WERI-Rb-1 (cell line): ENCODE results near the gene DNAH1.

ENCODE experiments used
- DNase-seq: peaks from one replicate; pipeline ENCODE4 v3.0.0-alpha.2; 2020
- H3K27ac ChIP-seq: fragments of 250-450 bp; sonication (Bioruptor Pico); 2 replicates; pipeline ENCODE4 v1.5.1; 2020; ENCODE audit warnings: mild to moderate bottlenecking, moderate library complexity
- H3K27me3 ChIP-seq: fragments of 250-450 bp; sonication (Bioruptor Pico); 2 replicates; pipeline ENCODE4 v1.5.1; 2021; ENCODE audit warnings: mild to moderate bottlenecking, low read depth, moderate library complexity; ENCODE audit not compliant: insufficient read depth, severe bottlenecking
- H3K36me3 ChIP-seq: fragments of 250-450 bp; sonication (Bioruptor Pico); 2 replicates; pipeline ENCODE4 v1.5.1; 2020; ENCODE audit warnings: mild to moderate bottlenecking, moderate library complexity
- H3K4me3 ChIP-seq: 2 replicates; pipeline ENCODE4 v1.5.1; 2011; ENCODE audit warnings: low read depth, mild to moderate bottlenecking, control low read depth, low read length
- H3K9me3 ChIP-seq: fragments of 250-450 bp; sonication (Bioruptor Pico); 2 replicates; pipeline ENCODE4 v1.5.1; 2021; ENCODE audit warnings: mild to moderate bottlenecking, moderate library complexity; ENCODE audit not compliant: severe bottlenecking
- CTCF ChIP-seq: IDR thresholded peaks from 2 replicates; pipeline ENCODE4 v1.5.1; 2011; ENCODE audit warnings: low read depth, mild to moderate bottlenecking, control low read depth, inconsistent platforms, low read length

The DNAH1 gene

DNA sequence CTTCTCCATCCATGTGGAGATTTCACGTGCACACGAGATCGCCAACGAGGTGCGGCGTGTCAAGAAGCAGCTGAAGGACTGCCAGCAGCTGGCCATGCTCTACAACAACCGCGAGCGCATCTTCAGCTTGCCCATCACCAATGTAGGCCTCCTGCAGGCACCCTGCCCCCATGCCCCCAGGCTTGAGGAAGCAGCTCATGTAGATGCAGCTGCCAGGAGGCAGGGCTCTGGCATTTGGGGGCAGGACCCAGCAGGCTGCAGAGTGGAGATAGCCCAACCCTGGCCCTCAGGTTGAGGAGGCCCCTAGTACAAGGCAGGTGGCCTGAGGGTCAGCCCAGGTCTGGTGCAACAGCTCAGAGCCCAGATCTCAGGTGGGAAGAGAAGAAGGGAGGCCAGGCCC lies 36.4 kb downstream of the DNAH1 start:
- no peak overlapping the region for H3K27ac ChIP-seq
- no peaks in the 10 kb centered on the region for H3K27me3 ChIP-seq
- DNase-seq = no peak
- no peaks in the 10 kb centered on the region for H3K36me3 ChIP-seq
- no peak for TF ChIP-seq CTCF
- H3K9me3 ChIP-seq = no peaks in the 10 kb centered on the region
- H3K4me3 ChIP-seq = no peak overlapping the region

DNA sequence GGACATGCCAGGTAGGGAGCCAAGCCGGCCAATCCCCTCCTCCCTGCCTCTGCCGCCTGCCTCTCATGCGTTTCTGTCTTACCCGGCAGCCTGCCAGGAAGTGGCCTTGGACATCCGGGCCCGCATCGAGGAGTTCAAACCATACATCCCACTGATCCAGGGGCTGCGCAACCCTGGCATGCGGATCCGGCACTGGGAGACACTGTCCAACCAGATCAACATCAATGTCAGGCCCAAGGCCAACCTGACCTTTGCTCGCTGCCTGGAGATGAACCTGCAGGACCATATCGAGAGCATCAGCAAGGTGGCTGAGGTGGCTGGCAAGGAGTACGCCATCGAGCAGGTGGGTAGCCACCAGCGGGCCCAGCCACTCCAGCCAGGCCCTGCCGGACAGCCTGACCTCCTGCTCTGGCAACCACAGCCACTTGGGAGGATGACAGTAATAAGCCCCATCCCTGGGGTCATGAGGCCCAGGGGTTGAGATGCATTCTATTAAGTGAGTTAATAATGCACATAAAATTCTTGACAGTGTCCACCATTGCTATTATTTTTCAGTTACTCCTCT lies 37.3 kb downstream of the DNAH1 start:
- H3K9me3 ChIP-seq = no peaks in the 10 kb centered on the region
- DNase-seq = no peak
- H3K27me3 ChIP-seq = no peaks in the 10 kb centered on the region
- no peak for TF ChIP-seq CTCF
- H3K4me3 ChIP-seq = no peak overlapping the region
- no peaks in the 10 kb centered on the region for H3K36me3 ChIP-seq
- H3K27ac ChIP-seq = no peak overlapping the region

GRCh38 chr3:52354676-52355075 lies 38.6 kb downstream of the DNAH1 start:
- no peak for DNase-seq
- Histone ChIP-seq H3K9me3 (no peaks in the 10 kb centered on the region), H3K27ac (no peak overlapping the region), H3K4me3 (no peak overlapping the region), H3K27me3 (no peaks in the 10 kb centered on the region), H3K36me3 (no peaks in the 10 kb centered on the region)
- no peak for TF ChIP-seq CTCF

DNA sequence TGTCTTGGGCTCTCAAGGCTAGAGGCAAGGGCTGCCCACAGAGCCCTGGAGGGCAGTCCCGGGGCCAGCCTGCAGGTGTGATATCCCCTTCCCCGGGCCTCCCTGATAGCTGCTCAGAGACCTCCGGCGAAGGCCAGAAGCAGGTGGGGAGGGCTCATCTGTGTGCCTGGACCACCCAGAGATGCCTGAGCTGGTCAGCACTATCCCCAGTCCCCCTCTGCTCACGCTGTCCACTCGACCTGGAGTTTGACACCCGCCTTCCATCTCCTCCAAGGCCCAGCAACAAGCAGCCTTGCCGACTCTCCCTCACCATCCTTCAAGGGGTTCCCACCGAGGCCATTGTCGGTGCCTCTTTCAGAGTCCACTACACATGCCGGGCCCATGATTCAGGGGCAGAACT lies 39.4 kb downstream of the DNAH1 start:
- no peak overlapping the region for H3K4me3 ChIP-seq
- no peaks in the 10 kb centered on the region for H3K36me3 ChIP-seq
- no peaks in the 10 kb centered on the region for H3K27me3 ChIP-seq
- H3K27ac ChIP-seq = no peak overlapping the region
- DNase-seq = no peak
- H3K9me3 ChIP-seq = no peaks in the 10 kb centered on the region
- TF ChIP-seq CTCF = no peak

DNA sequence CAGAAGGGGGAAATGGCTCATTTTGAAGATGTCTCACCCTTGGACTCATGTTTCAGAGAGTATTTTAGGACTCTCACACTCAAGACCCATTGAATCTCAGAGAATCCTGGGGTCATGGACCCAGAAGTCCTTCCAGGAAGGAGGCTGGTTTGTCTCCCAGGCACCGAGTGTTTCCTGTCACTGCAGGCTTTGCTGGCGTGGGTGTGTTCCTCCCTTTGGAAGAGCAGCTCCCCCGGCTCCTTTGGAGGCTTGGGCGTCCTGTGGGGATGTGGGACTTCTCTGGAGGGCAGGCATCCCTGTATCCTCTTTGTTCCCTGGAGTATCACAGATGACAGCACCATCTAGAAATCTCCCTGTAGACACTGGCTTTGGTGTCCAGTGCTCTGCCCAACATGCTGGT lies 40.0 kb downstream of the DNAH1 start:
- no peak for DNase-seq
- no peak overlapping the region for H3K4me3 ChIP-seq
- no peak for TF ChIP-seq CTCF
- no peaks in the 10 kb centered on the region for H3K27me3 ChIP-seq
- H3K27ac ChIP-seq = no peak overlapping the region
- H3K36me3 ChIP-seq = no peaks in the 10 kb centered on the region
- no peaks in the 10 kb centered on the region for H3K9me3 ChIP-seq

DNA sequence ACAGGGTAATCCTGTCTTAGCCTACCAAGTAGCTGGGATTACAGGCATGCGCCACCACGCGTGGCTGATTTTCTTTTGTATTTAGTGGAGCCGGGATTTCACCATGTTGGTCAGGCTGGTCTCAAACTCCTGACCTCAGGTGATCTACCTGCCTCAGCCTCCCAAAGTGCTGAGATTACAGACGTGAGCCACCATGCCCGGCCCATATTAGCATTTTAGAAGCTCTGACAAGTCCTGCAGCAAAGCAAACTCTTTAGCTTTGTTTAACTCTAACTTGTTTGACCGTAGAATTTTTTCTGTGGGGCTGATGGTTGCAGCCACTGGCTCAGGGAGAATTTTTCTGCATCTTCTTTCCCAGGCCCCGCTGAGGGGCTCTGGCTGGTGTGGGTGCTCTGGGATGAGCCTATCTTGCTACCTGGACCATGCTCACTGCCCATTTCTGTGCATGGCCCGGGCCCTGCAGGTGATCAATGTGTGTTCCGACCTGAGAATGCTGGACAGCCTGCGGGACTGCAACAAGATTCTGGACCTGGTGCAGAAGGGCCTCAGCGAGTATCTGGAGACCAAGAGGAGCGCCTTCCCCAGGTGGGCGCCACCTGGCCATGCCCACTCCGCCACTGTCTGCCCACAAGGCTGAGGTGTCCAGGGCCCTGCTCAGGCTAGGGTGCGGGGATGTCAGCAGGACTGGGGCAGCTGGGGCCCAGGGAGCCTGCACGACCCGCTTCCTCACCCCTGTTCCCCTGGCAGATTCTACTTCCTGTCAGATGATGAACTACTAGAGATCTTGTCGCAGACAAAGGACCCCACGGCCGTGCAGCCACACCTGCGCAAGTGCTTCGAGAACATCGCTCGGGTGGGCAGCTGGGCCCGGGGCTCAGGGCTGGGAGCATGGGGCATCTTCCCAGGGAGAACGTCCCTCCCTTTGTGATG lies 41.3 kb downstream of the DNAH1 start:
- no peaks in the 10 kb centered on the region for H3K36me3 ChIP-seq
- no peaks in the 10 kb centered on the region for H3K27me3 ChIP-seq
- peak; percentile 60 for DNase-seq
- peak overlapping the region; percentile 24 for H3K27ac ChIP-seq
- no peak for TF ChIP-seq CTCF
- no peaks in the 10 kb centered on the region for H3K9me3 ChIP-seq
- H3K4me3 ChIP-seq = no peak overlapping the region
